ENCODE data around the gene COL27A1.

GRCh38 chr9:114209151-114209550 lies 53.8 kb downstream of the COL27A1 start:
- TF ChIP-seq CTCF (IDR thresholded peaks at IDR 0.05; ENCODE audit: insufficient read depth, low read length), result no peak
- TF ChIP-seq POLR2AphosphoS5 (IDR thresholded peaks at IDR 0.05; ENCODE audit: low read depth), result no peak
